ENCODE measurements around the gene TMEM115. TPM values are rescaled to one million over a fixed set of nuclear protein-coding genes. Genes with fewer than 3 reads are reported as not detected.

The TMEM115 gene
- total and polyA plus RNA-seq, 5 experiments from 2014 or later, result 15.2 to 29.8 (median 28.7) TPM

DNA sequence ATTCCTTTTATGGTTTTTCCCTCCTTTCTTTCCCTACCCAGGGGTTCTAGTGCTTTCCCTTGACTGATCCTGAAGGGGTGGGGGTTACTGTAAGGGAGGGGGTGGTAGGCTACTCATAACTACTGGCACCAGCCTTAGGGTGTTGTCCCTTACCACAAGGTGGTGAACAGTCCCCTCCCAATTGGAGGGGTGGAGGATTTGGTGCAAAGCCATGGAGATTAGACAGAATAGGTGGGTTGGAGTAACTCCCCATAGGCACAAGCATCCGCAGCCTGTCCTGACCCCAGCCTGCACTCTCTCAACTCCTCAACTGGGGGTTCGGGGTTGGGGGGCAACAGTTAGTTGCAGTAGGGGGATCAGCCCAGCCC is 34.2 kb downstream of the TMEM115 start:
- no peaks in the 10 kb centered on the region for H3K27me3 Mint-ChIP-seq
- DNase-seq, result no peak
- POLR2A ChIA-PET, result interaction anchor here (1.0 to 1.3 kb wide), 2 partner anchors 10 to 26 kb away, joined by 3 to 5 read pairs; partner anchors contain the start of genes HYAL3 and NAA80
- ATAC-seq, result no peak
- peak overlapping the region in 6 of 10 donors; percentile 46 to 85 (median 75) for H3K27ac Mint-ChIP-seq
- H3K4me3 Mint-ChIP-seq, result peak overlapping the region in 2 of 10 donors; percentile 20 to 25
- peaks cover 9 to 49% (median 40%) of the 10 kb centered on the region in 4 donors for H3K4me1 Mint-ChIP-seq
- peaks cover 0 to 12% (median 0%) of the 10 kb centered on the region in 3 donors for H3K36me3 Mint-ChIP-seq
- no peaks in the 10 kb centered on the region for H3K9me3 Mint-ChIP-seq

- no peaks in the 10 kb centered on the region for H3K9me3 Mint-ChIP-seq
- POLR2A ChIA-PET, result interaction anchor here (1.0 to 5.7 kb wide), 6 partner anchors 10 to 130 kb away, joined by 3 to 53 read pairs (median 4); partner anchors contain the start of genes HYAL3, IFRD2, NAA80 and RASSF1
- no peaks in the 10 kb centered on the region for H3K27me3 Mint-ChIP-seq
- peaks cover 0 to 8% (median 0%) of the 10 kb centered on the region in 3 donors for H3K36me3 Mint-ChIP-seq
- H3K27ac Mint-ChIP-seq, result peak overlapping the region in 8 of 10 donors; percentile 31 to 85 (median 80)
- DNase-seq, result peak in 8 of 10 donors; percentile 39 to 76 (median 51)
- ATAC-seq, result peak; percentile 20 to 24
- peaks cover 10 to 55% (median 44%) of the 10 kb centered on the region in 4 donors for H3K4me1 Mint-ChIP-seq
- peak overlapping the region in 4 of 10 donors; percentile 12 to 65 (median 24) for H3K4me3 Mint-ChIP-seq
These were observed 34.8 kb downstream of the TMEM115 start for GRCh38 chr3:50324351-50325112.

- H3K27me3 Mint-ChIP-seq, result no peaks in the 10 kb centered on the region
- peak overlapping the region in 1 of 10 donors; percentile 29 for H3K4me3 Mint-ChIP-seq
- H3K27ac Mint-ChIP-seq, result peak overlapping the region in 7 of 10 donors; percentile 25 to 79 (median 44)
- POLR2A ChIA-PET, result interaction anchor here (1.0 to 5.7 kb wide), 8 partner anchors 11 to 129 kb away, joined by 3 to 53 read pairs (median 4); partner anchors contain the start of genes HYAL3, IFRD2, NAA80 and RASSF1
- DNase-seq (no peak), ATAC-seq (no peak)
- H3K9me3 Mint-ChIP-seq, result no peaks in the 10 kb centered on the region
- peaks cover 0 to 6% (median 0%) of the 10 kb centered on the region in 3 donors for H3K36me3 Mint-ChIP-seq
- peaks cover 13 to 59% (median 50%) of the 10 kb centered on the region in 4 donors for H3K4me1 Mint-ChIP-seq
These were observed 35.6 kb downstream of the TMEM115 start for GRCh38 chr3:50323614-50324199.

GRCh38 chr3:50323092-50323600 is 36.2 kb downstream of the TMEM115 start:
- Mint-ChIP-seq H3K36me3 (peaks cover 0 to 3% (median 0%) of the 10 kb centered on the region in 3 donors), H3K9me3 (no peaks in the 10 kb centered on the region), H3K4me3 (peak overlapping the region in 6 of 10 donors; percentile 27 to 86 (median 62)), H3K4me1 (peaks cover 12 to 59% (median 49%) of the 10 kb centered on the region in 4 donors), H3K27me3 (no peaks in the 10 kb centered on the region), H3K27ac (peak overlapping the region in 8 of 10 donors; percentile 5 to 77 (median 52))
- ATAC-seq, result no peak
- POLR2A ChIA-PET, result interaction anchor here (1.0 to 5.7 kb wide), 5 partner anchors 12 to 983 kb away, joined by 3 to 53 read pairs (median 3); partner anchors contain the start of genes HYAL3, IFRD2, NAA80 and RASSF1
- DNase-seq, result no peak

GRCh38 chr3:50322386-50323091 is 36.8 kb downstream of the TMEM115 start, which contains the start of gene HYAL2:
Gene HYAL2, minus strand, starts transcription at chr3:50322745. Its CDS starts 2,256 bp downstream, at chr3:50320489.
- DNase-seq, result no peak
- H3K36me3 Mint-ChIP-seq, result peaks cover 0 to 3% (median 0%) of the 10 kb centered on the region in 3 donors
- no peaks in the 10 kb centered on the region for H3K27me3 Mint-ChIP-seq
- H3K9me3 Mint-ChIP-seq, result no peaks in the 10 kb centered on the region
- POLR2A ChIA-PET, result interaction anchor here (1.0 to 5.7 kb wide), 8 partner anchors 12 to 982 kb away, joined by 3 to 53 read pairs (median 4); partner anchors contain the start of genes HYAL3, IFRD2, NAA80 and RASSF1
- H3K4me3 Mint-ChIP-seq, result peak within 1 kb of the TSS; percentile 79 to 92 (median 86)
- peaks cover 13 to 58% (median 46%) of the 10 kb centered on the region in 4 donors for H3K4me1 Mint-ChIP-seq
- ATAC-seq, result no peak
- H3K27ac Mint-ChIP-seq, result peak within 1 kb of the TSS; percentile 73 to 97 (median 93)

DNA sequence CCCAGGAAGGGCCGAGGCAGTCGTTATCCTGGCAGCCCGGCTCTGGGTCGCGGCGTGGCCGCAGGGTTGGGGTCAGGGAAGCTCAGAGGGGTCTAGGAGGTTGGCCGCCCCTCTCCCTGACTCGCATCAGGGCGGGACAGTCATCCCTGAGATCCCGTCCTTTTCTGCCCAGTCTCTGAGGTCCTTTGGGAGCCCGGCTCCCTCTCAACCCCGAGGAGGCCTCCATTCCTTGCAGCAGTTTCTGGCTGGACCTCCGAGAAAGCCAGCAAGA is 37.3 kb downstream of the TMEM115 start:
- Mint-ChIP-seq H3K27ac (peak overlapping the region in 2 of 10 donors; percentile 66 to 95), H3K4me1 (peaks cover 13 to 56% (median 44%) of the 10 kb centered on the region in 4 donors), H3K4me3 (peak overlapping the region in 7 of 10 donors; percentile 79 to 92 (median 87)), H3K27me3 (no peaks in the 10 kb centered on the region), H3K9me3 (no peaks in the 10 kb centered on the region), H3K36me3 (peaks cover 0 to 3% (median 0%) of the 10 kb centered on the region in 3 donors)
- no peak for ATAC-seq
- DNase-seq, result no peak
- POLR2A ChIA-PET, result interaction anchor here (0.7 to 5.7 kb wide), 10 partner anchors 13 to 982 kb away, joined by 3 to 53 read pairs (median 4); partner anchors contain the start of genes CYB561D2, HYAL3, IFRD2 and NAA80

GRCh38 chr3:50321336-50322114 is 37.8 kb downstream of the TMEM115 start:
- H3K27ac Mint-ChIP-seq, result peak overlapping the region; percentile 73 to 97 (median 93)
- POLR2A ChIA-PET, result interaction anchor here (0.6 to 5.7 kb wide), 12 partner anchors 10 to 981 kb away, joined by 3 to 53 read pairs (median 4); partner anchors contain the start of genes CYB561D2, HYAL3, IFRD2 and NAA80
- peaks cover 0 to 3% (median 0%) of the 10 kb centered on the region in 3 donors for H3K36me3 Mint-ChIP-seq
- no peaks in the 10 kb centered on the region for H3K9me3 Mint-ChIP-seq
- DNase-seq, result peak; percentile 70 to 90 (median 78)
- peak overlapping the region; percentile 79 to 92 (median 86) for H3K4me3 Mint-ChIP-seq
- peak; percentile 74 to 78 for ATAC-seq
- no peaks in the 10 kb centered on the region for H3K27me3 Mint-ChIP-seq
- peaks cover 18 to 56% (median 45%) of the 10 kb centered on the region in 4 donors for H3K4me1 Mint-ChIP-seq

GRCh38 chr3:50320853-50321335 is 38.4 kb downstream of the TMEM115 start:
- Mint-ChIP-seq H3K27ac (peak overlapping the region; percentile 73 to 95 (median 91)), H3K36me3 (peaks cover 0 to 3% (median 0%) of the 10 kb centered on the region in 3 donors)

DNA sequence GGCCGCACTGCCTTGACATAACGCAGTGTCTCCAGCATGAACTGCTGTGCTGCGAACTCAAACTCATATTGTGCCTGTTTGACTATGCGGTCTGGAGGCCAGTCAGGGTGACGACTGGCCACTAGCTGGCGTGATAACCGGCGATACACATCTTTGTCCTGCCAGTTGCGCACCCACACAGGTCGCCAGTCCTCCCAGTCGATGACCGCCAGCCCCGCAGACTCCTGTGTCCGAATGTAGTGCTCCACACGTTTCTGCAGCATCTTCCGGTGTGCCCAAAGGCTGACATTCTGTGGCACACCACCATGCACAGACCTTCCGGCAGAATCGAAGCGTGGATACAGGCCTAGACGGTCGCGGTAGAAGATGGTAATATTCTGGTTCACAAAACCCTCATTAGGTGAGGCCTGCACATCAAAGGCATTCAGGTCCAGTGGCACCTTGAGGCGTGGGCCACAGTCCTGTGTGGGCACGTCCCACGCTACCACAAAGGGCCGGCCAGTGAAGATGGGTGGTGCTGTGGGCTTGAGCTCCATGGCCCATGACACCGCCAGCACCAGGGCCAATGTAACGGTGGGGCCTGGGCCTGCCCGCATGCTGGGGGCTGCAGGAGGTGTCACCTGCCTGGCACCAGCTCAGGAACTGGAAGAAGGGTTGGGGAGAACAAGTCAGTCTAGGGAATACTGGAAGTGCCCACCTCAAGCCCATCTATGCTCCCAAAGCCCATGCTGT is 39.3 kb downstream of the TMEM115 start:
- DNase-seq (no peak), ATAC-seq (no peak)
- H3K27me3 Mint-ChIP-seq, result no peaks in the 10 kb centered on the region
- peak overlapping the region in 7 of 10 donors; percentile 52 to 94 (median 91) for H3K27ac Mint-ChIP-seq
- H3K4me1 Mint-ChIP-seq, result peaks cover 22 to 62% (median 48%) of the 10 kb centered on the region in 4 donors
- H3K4me3 Mint-ChIP-seq, result peak overlapping the region; percentile 81 to 97 (median 92)
- no peaks in the 10 kb centered on the region for H3K9me3 Mint-ChIP-seq
- POLR2A ChIA-PET, result interaction anchor here (0.6 to 5.7 kb wide), 7 partner anchors 11 to 28 kb away, joined by 3 to 53 read pairs (median 6); partner anchors contain the start of genes HYAL3, IFRD2, NAA80 and RASSF1
- H3K36me3 Mint-ChIP-seq, result peaks cover 0 to 3% (median 0%) of the 10 kb centered on the region in 3 donors

More at GRCh38 chr3:50320853-50321335, 38.4 kb downstream of the TMEM115 start:
- POLR2A ChIA-PET, result interaction anchor here (0.6 to 5.7 kb wide), 9 partner anchors 10 to 30 kb away, joined by 3 to 53 read pairs (median 6); partner anchors contain the start of genes CYB561D2, HYAL3, IFRD2 and NAA80
- Mint-ChIP-seq H3K4me1 (peaks cover 22 to 56% (median 47%) of the 10 kb centered on the region in 4 donors), H3K9me3 (no peaks in the 10 kb centered on the region), H3K4me3 (peak overlapping the region; percentile 81 to 97 (median 92)), H3K27me3 (no peaks in the 10 kb centered on the region)
- ATAC-seq, result peak; percentile 44 to 58
- peak in 5 of 10 donors; percentile 23 to 78 (median 56) for DNase-seq
